Karpas-422 (cell line): Measurements from ENCODE around the gene FLT3. TPM values are rescaled to one million over a fixed set of nuclear protein-coding genes. Genes with fewer than 3 reads are reported as not detected.

Experiments
- DNase-seq: peaks from one replicate; pipeline ENCODE4 v3.0.0-alpha.2; 2015
- H2AFZ ChIP-seq: fragments of 200-600 bp; sonication (generic); 2 replicates; pipeline ENCODE4 v1.6.1; 2014; ENCODE audit warnings: antibody characterized with exemption, low read length, mixed read lengths
- H3K27ac ChIP-seq: fragments of 200-600 bp; sonication (generic); 2 replicates; pipeline ENCODE4 v1.5.1; 2014; ENCODE audit warnings: mild to moderate bottlenecking, low read length, moderate library complexity
- H3K27me3 ChIP-seq: fragments of 200-600 bp; sonication (generic); 2 replicates; pipeline ENCODE4 v1.6.1; 2014; ENCODE audit warnings: low read length, mixed read lengths
- H3K36me3 ChIP-seq: fragments of 200-600 bp; sonication (generic); 2 replicates; pipeline ENCODE4 v1.6.1; 2014; ENCODE audit warnings: low read length, mixed read lengths; ENCODE audit not compliant: insufficient read depth
- H3K4me1 ChIP-seq: fragments of 200-600 bp; sonication (generic); 2 replicates; pipeline ENCODE4 v1.6.1; 2014; ENCODE audit warnings: mild to moderate bottlenecking, low read length, mixed read lengths
- H3K4me2 ChIP-seq: fragments of 200-600 bp; sonication (generic); 2 replicates; pipeline ENCODE4 v1.6.1; 2014; ENCODE audit warnings: low read length, low read depth, mild to moderate bottlenecking; ENCODE audit not compliant: poor library complexity, severe bottlenecking
- H3K4me3 ChIP-seq: fragments of 200-600 bp; sonication (generic); 2 replicates; pipeline ENCODE4 v1.5.1; 2014; ENCODE audit warnings: mild to moderate bottlenecking, antibody characterized with exemption, low read length, mixed read lengths
- H3K79me2 ChIP-seq: fragments of 200-600 bp; sonication (generic); 2 replicates; pipeline ENCODE4 v1.6.1; 2014; ENCODE audit warnings: mild to moderate bottlenecking, low read length, mixed read lengths
- H3K9ac ChIP-seq: fragments of 200-600 bp; sonication (generic); 2 replicates; pipeline ENCODE4 v1.6.0; 2014; ENCODE audit warnings: low read length
- H3K9me2 ChIP-seq: fragments of 200-600 bp; sonication (generic), shearing (Covaris generic); replicated peaks from 2 replicates; pipeline ENCODE4 v1.6.0; 2014; ENCODE audit warnings: mild to moderate bottlenecking, low read length, moderate library complexity; ENCODE audit not compliant: insufficient read depth
- H3K9me3 ChIP-seq: fragments of 300-700, 200-600 bp; sonication (generic); 2 replicates; pipeline ENCODE4 v1.6.1; 2014; ENCODE audit warnings: low read length, mixed read lengths
- H4K20me1 ChIP-seq: fragments of 200-600 bp; sonication (generic); 2 replicates; pipeline ENCODE4 v1.6.1; 2014; ENCODE audit warnings: mild to moderate bottlenecking, antibody characterized with exemption, low read length, low read depth; ENCODE audit not compliant: insufficient read depth
- total RNA-seq: library from RNA; depleted of rRNA; stranded (reverse); fragments of >200 nt; shearing (Covaris generic); gene quantifications from 2 replicates; pipeline ENCODE4 v1.2.3, GENCODE V29; 2014; ENCODE audit warnings: low replicate concordance

FLT3 gene
- total RNA-seq, 1 experiment from 2014 or later, result not detected

DNA sequence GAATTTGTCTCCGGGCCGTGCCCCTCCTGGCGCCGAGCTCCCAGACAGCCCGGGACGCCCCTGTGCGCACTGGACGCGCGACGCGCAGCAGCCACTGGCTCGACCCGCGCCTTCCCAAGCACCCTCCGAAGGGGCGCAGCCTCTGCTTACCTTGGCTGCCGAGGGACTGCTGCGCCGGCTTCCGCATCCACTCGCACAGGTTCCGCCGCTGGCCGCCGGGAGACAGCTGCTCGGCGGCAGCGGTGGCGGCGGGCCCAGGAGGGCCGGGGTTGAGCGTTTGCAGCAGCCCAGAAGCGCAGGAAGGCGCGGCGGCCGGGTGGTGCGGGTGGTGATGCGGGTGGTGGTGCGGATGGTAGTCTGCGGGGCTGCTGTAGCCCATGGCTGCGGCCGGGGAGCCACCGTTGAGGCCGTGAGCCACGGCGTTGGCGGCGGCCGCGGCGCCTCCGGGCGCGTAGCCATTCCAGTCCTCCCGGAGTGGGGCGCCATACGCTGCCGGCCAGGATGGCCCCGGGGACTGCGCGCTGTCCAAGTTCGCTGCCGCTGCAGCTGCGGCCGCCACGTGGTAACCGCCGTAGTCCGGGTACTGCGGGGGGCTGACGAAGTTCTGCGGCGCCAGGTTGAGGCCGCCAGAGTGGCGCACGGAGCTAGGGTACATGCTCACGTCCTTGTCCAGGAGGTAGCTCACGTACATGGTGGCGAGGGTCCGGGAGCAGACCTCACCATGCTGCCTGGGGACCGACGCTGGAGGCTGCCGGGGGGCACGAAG, 131.9 kb downstream of the FLT3 start:
- Histone ChIP-seq H3K9ac (no peak overlapping the region), H3K36me3 (no peaks in the 10 kb centered on the region), H3K9me3 (no peaks in the 10 kb centered on the region), H3K9me2 (no peaks in the 10 kb centered on the region), H3K4me1 (no peaks in the 10 kb centered on the region), H3K79me2 (no peaks in the 10 kb centered on the region), H3K4me2 (no peak overlapping the region), H3K4me3 (no peak overlapping the region), H3K27ac (no peak overlapping the region), H3K27me3 (no peaks in the 10 kb centered on the region), H4K20me1 (no peaks in the 10 kb centered on the region), H2AFZ (no peak overlapping the region)
- no peak for DNase-seq

DNA sequence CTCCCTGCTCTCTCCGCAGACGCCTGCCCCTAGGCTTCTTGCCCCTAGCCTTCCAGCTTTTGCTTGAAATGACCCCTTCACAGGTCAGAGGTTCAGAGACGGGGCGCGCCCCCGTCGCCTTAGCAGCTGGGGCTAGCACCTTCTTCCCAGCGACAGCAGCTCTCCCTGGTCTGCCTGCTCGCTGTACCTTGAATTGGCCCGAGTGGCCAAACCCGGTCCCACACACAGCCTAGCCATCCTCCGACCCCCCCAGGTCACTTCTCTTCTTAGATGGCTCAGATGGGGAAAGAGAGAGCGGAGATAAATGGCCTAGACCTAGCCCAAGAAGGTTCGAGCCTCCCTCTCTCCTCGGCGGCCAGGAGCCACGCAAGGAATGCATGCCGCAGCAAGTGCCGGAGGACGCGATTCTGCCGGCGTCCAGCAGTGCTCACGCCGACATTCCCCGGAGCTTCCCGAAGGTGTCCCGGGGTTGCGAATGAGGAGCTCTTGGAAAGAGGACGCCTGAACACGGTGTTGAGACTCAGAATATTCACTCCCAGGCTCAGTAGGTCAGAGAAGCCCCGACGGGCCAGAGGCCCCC, 132.6 kb downstream of the FLT3 start:
- Histone ChIP-seq H3K4me1 (no peaks in the 10 kb centered on the region), H2AFZ (no peak overlapping the region), H3K4me3 (no peak overlapping the region), H3K36me3 (no peaks in the 10 kb centered on the region), H3K79me2 (no peaks in the 10 kb centered on the region), H3K4me2 (no peak overlapping the region), H3K27ac (no peak overlapping the region), H3K9me3 (no peaks in the 10 kb centered on the region), H3K27me3 (no peaks in the 10 kb centered on the region), H4K20me1 (no peaks in the 10 kb centered on the region), H3K9me2 (no peaks in the 10 kb centered on the region), H3K9ac (no peak overlapping the region)
- no peak for DNase-seq

GRCh38 chr13:27967203-27967735, 133.1 kb downstream of the FLT3 start:
- no peaks in the 10 kb centered on the region for H3K79me2 ChIP-seq
- no peaks in the 10 kb centered on the region for H4K20me1 ChIP-seq
- no peaks in the 10 kb centered on the region for H3K9me2 ChIP-seq
- no peak overlapping the region for H3K4me3 ChIP-seq
- no peaks in the 10 kb centered on the region for H3K27me3 ChIP-seq
- H3K9ac ChIP-seq, result no peak overlapping the region
- no peak overlapping the region for H3K4me2 ChIP-seq
- no peak for DNase-seq
- no peak overlapping the region for H3K27ac ChIP-seq
- H3K36me3 ChIP-seq, result no peaks in the 10 kb centered on the region
- H3K4me1 ChIP-seq, result no peaks in the 10 kb centered on the region
- no peaks in the 10 kb centered on the region for H3K9me3 ChIP-seq
- H2AFZ ChIP-seq, result no peak overlapping the region

GRCh38 chr13:27966641-27967202, 133.7 kb downstream of the FLT3 start:
- H4K20me1 ChIP-seq, result no peaks in the 10 kb centered on the region
- no peak overlapping the region for H2AFZ ChIP-seq
- H3K79me2 ChIP-seq, result no peaks in the 10 kb centered on the region
- no peaks in the 10 kb centered on the region for H3K9me3 ChIP-seq
- no peak overlapping the region for H3K4me3 ChIP-seq
- H3K4me1 ChIP-seq, result no peaks in the 10 kb centered on the region
- no peaks in the 10 kb centered on the region for H3K36me3 ChIP-seq
- H3K9ac ChIP-seq, result no peak overlapping the region
- no peaks in the 10 kb centered on the region for H3K9me2 ChIP-seq
- no peak for DNase-seq
- H3K4me2 ChIP-seq, result no peak overlapping the region
- H3K27me3 ChIP-seq, result no peaks in the 10 kb centered on the region
- H3K27ac ChIP-seq, result no peak overlapping the region

- no peak overlapping the region for H2AFZ ChIP-seq
- H3K9ac ChIP-seq, result no peak overlapping the region
- DNase-seq, result no peak
- no peak overlapping the region for H3K27ac ChIP-seq
- H3K9me3 ChIP-seq, result no peaks in the 10 kb centered on the region
- H3K9me2 ChIP-seq, result no peaks in the 10 kb centered on the region
- no peaks in the 10 kb centered on the region for H4K20me1 ChIP-seq
- H3K4me3 ChIP-seq, result no peak overlapping the region
- no peaks in the 10 kb centered on the region for H3K27me3 ChIP-seq
- no peaks in the 10 kb centered on the region for H3K4me1 ChIP-seq
- no peaks in the 10 kb centered on the region for H3K36me3 ChIP-seq
- H3K4me2 ChIP-seq, result no peak overlapping the region
- no peaks in the 10 kb centered on the region for H3K79me2 ChIP-seq
Measured at GRCh38 chr13:27965740-27966640, 134.4 kb downstream of the FLT3 start.

GRCh38 chr13:27965343-27965739, 135.0 kb downstream of the FLT3 start:
- no peaks in the 10 kb centered on the region for H3K9me2 ChIP-seq
- no peak overlapping the region for H3K4me2 ChIP-seq
- no peak overlapping the region for H2AFZ ChIP-seq
- no peak for DNase-seq
- H3K27ac ChIP-seq, result no peak overlapping the region
- no peaks in the 10 kb centered on the region for H3K79me2 ChIP-seq
- H4K20me1 ChIP-seq, result no peaks in the 10 kb centered on the region
- no peaks in the 10 kb centered on the region for H3K27me3 ChIP-seq
- H3K36me3 ChIP-seq, result no peaks in the 10 kb centered on the region
- H3K9ac ChIP-seq, result no peak overlapping the region
- H3K4me1 ChIP-seq, result no peaks in the 10 kb centered on the region
- no peaks in the 10 kb centered on the region for H3K9me3 ChIP-seq
- no peak overlapping the region for H3K4me3 ChIP-seq

- DNase-seq, result no peak
- H3K9me3 ChIP-seq, result no peaks in the 10 kb centered on the region
- H4K20me1 ChIP-seq, result no peaks in the 10 kb centered on the region
- no peaks in the 10 kb centered on the region for H3K27me3 ChIP-seq
- H3K79me2 ChIP-seq, result no peaks in the 10 kb centered on the region
- no peak overlapping the region for H3K9ac ChIP-seq
- H3K4me2 ChIP-seq, result no peak overlapping the region
- H3K4me1 ChIP-seq, result no peaks in the 10 kb centered on the region
- H3K9me2 ChIP-seq, result no peaks in the 10 kb centered on the region
- no peaks in the 10 kb centered on the region for H3K36me3 ChIP-seq
- no peak overlapping the region for H3K27ac ChIP-seq
- no peak overlapping the region for H2AFZ ChIP-seq
- no peak overlapping the region for H3K4me3 ChIP-seq
Measured at GRCh38 chr13:27964741-27965323, 135.5 kb downstream of the FLT3 start.
